Panc1 (cell line): ENCODE data around the gene NACC1. TPM values are rescaled to one million over a fixed set of nuclear protein-coding genes. Genes with fewer than 3 reads are reported as not detected.

Source experiments
- ATAC-seq: fragments of 200-7000 bp; cut with Tn5 transposase; 2 replicates; pipeline ENCODE4 v1.9.1; 2020; ENCODE audit warnings: mild to moderate bottlenecking, moderate library complexity
- BruUV-seq: library from RNA; stranded (reverse); fragments of 400-500 nt; replicated peaks from 2 replicates; lab custom pipeline; 2021; lab: Mats Ljungman, UMichigan
- CTCF ChIA-PET: fragments of 300-600 bp; sonication (Branson Sonifier 250); formaldehyde crosslinking; loops from one replicate; lab custom pipeline; 2022; ENCODE audit warnings: antibody characterized with exemption; lab: Charles Lee
- POLR2A ChIA-PET: fragments of 300-600 bp; sonication (Branson Sonifier 250); formaldehyde crosslinking; loops from one replicate; lab custom pipeline; 2022; ENCODE audit warnings: antibody characterized with exemption; lab: Charles Lee
- DNase-seq: peaks from one replicate; pipeline ENCODE4 v3.0.0-alpha.2; 2010; ENCODE audit warnings: low read depth, low spot score
- H3K27ac ChIP-seq: 2 replicates; pipeline ENCODE4 v1.5.1; 2011; ENCODE audit warnings: mild to moderate bottlenecking, low read length, inconsistent platforms
- H3K27me3 ChIP-seq: fragments of 200-500 bp; sonication (Bioruptor generic); 2 replicates; pipeline ENCODE4 v1.6.0; 2014; ENCODE audit warnings: low read length, inconsistent platforms; ENCODE audit not compliant: control insufficient read depth, insufficient read depth
- H3K36me3 ChIP-seq: fragments of 200-500 bp; sonication (Bioruptor generic); 2 replicates; pipeline ENCODE4 v1.5.1; 2014; ENCODE audit warnings: inconsistent platforms, mild to moderate bottlenecking, low read length, moderate library complexity; ENCODE audit not compliant: control insufficient read depth, insufficient read depth
- H3K4me1 ChIP-seq: 2 replicates; pipeline ENCODE4 v1.5.1; 2011; ENCODE audit warnings: inconsistent platforms, mild to moderate bottlenecking, low read length, moderate library complexity; ENCODE audit not compliant: control insufficient read depth, insufficient read depth
- H3K4me3 ChIP-seq, 2 experiments: 2 replicates each; pipeline ENCODE4 v1.5.1; 2011 to 2012; ENCODE audit warnings: low read depth in 2 of 2, low read length in 2 of 2, mild to moderate bottlenecking in 2 of 2, inconsistent platforms in 1 of 2, moderate library complexity in 1 of 2
- H3K9me3 ChIP-seq: fragments of 200-500 bp; sonication (Bioruptor generic); 2 replicates; pipeline ENCODE4 v1.5.1; 2014; ENCODE audit warnings: low read depth, mild to moderate bottlenecking, inconsistent platforms, low read length, moderate library complexity; ENCODE audit not compliant: control insufficient read depth, insufficient read depth
- CTCF ChIP-seq: fragments of 450-650 bp; IDR thresholded peaks from 2 replicates; pipeline ENCODE4 v1.5.1; 2017; ENCODE audit warnings: mild to moderate bottlenecking
- POLR2AphosphoS5 ChIP-seq: IDR thresholded peaks from 2 replicates; pipeline ENCODE4 v1.6.1; 2012; ENCODE audit warnings: mild to moderate bottlenecking, low read depth, low read length, moderate library complexity
- REST ChIP-seq, 2 experiments: IDR thresholded peaks; 2 replicates each; pipeline ENCODE4 v1.6.1; 2011 to 2012; ENCODE audit warnings: low read depth in 2 of 2, control low read depth in 1 of 2, low read length in 1 of 2, mild to moderate bottlenecking in 1 of 2, moderate library complexity in 1 of 2; ENCODE audit not compliant: insufficient read depth in 1 of 2
- SIN3A ChIP-seq: IDR thresholded peaks from 2 replicates; pipeline ENCODE4 v1.6.1; 2012; ENCODE audit warnings: low read depth, mild to moderate bottlenecking, low read length, moderate library complexity, borderline replicate concordance; ENCODE audit not compliant: insufficient read depth
- TCF7L2 ChIP-seq: IDR thresholded peaks from 2 replicates; pipeline ENCODE4 v1.6.1; 2011; ENCODE audit warnings: mild to moderate bottlenecking, low read depth, low read length, inconsistent platforms
- in situ Hi-C: cut with HindIII; loops from 2 replicates; pipeline ENCODE4 v1.10.0; 2016; ENCODE audit warnings: low sequenced_read_pairs, low pct_unique_long_range_greater_than_20kb
- intact Hi-C: fragments of 100-400 bp; cut with micrococcal nuclease; formaldehyde crosslinking; loops from one replicate; pipeline ENCODE4 v1.10.0; 2022; ENCODE audit not compliant: unreplicated experiment
- total RNA-seq: library from RNA; stranded (reverse); gene quantifications from one replicate; pipeline ENCODE4 v1.2.1, GENCODE V29; 2021; ENCODE audit not compliant: unreplicated experiment

The NACC1 gene
- total RNA-seq, 1 experiment from 2014 or later = 129 TPM

GRCh38 chr19:13104848-13105711, 13.0 kb upstream of the NACC1 start:
- in situ Hi-C loops (no loop called here), intact Hi-C loops (no loop called here)
- Histone ChIP-seq H3K27ac (no peak overlapping the region), H3K36me3 (0 out of 2 replicates have a peak, but pooled peaks cover 2% of the 10 kb centered on the region), H3K4me1 (peaks cover 9% of the 10 kb centered on the region), H3K4me3 (no peak overlapping the region), H3K9me3 (no peaks in the 10 kb centered on the region), H3K27me3 (no peaks in the 10 kb centered on the region)
- ATAC-seq (no peak), DNase-seq (no peak)
- ChIA-PET POLR2A (interaction anchor here (0.6 kb wide), 1 partner anchor 47 kb away, joined by 8 read pairs; no protein-coding TSS in a partner anchor), CTCF (interaction anchor here (0.6 to 0.8 kb wide), 2 partner anchors 126 to 139 kb away, joined by 3 to 4 read pairs; no protein-coding TSS in a partner anchor)
- TF ChIP-seq CTCF (no peak), TCF7L2 (no peak), REST (IDR thresholded peaks at IDR 0.05; ENCODE audit: insufficient read depth in 1 of 2, low read depth in 2 of 2, low read length in 1 of 2) (no peak), SIN3A (no peak), POLR2AphosphoS5 (no peak)
- no TSS peak for BruUV-seq

- DNase-seq = no peak
- no peak for TF ChIP-seq POLR2AphosphoS5
- no peak for TF ChIP-seq SIN3A
- TF ChIP-seq REST (IDR thresholded peaks at IDR 0.05; ENCODE audit: insufficient read depth in 1 of 2, low read depth in 2 of 2, low read length in 1 of 2) = no peak
- no peak for TF ChIP-seq CTCF
- no peak for TF ChIP-seq TCF7L2
- ATAC-seq = no peak
- POLR2A ChIA-PET = interaction anchor here (0.7 kb wide), 1 partner anchor 24 kb away, joined by 12 read pairs; no protein-coding TSS in a partner anchor
- CTCF ChIA-PET = interaction anchor here (0.7 kb wide), 1 partner anchor 76 kb away, joined by 9 read pairs; no protein-coding TSS in a partner anchor
- intact Hi-C loops (no loop called here), in situ Hi-C loops (no loop called here)
- no TSS peak for BruUV-seq
- Histone ChIP-seq H3K27ac (no peak overlapping the region), H3K4me1 (no peaks in the 10 kb centered on the region), H3K36me3 (peaks cover 2% of the 10 kb centered on the region; the same call in 1 of the 2 replicates), H3K27me3 (no peaks in the 10 kb centered on the region), H3K4me3 (no peak overlapping the region), H3K9me3 (no peaks in the 10 kb centered on the region)
These were observed 8.5 kb upstream of the NACC1 start for GRCh38 chr19:13109361-13110098.
